ENCODE measurements around the gene GPHN.

GPHN gene

DNA sequence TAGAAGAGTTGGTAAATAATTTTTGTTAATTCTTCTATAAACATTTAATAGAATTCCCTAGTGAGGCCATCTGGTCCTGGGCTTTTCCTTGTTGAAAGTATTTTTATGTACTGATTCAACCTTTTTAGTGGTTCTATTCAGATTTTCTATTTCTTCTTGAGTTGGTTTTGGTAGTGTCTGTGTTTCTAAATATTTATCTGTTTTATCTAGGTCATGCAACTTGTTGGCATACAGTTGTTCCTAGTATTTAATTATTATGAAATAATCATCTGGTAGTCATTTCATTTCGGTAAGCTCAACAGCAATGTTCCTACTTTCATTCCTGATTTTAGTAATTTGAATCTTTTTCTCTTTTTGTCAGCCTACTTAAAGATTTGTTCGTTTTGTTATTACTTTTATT lies 447.2 kb downstream of the GPHN start:
- no peak for TF ChIP-seq EP300 (IDR thresholded peaks at IDR 0.05; ENCODE audit: borderline replicate concordance)
- no peak for TF ChIP-seq EGR1 (IDR thresholded peaks at IDR 0.05)

- TF ChIP-seq REST (IDR thresholded peaks at IDR 0.05; ENCODE audit: low read depth) (no peak), YY1 (IDR thresholded peaks at IDR 0.05; ENCODE audit: low read depth) (no peak), TAF1 (IDR thresholded peaks at IDR 0.05; ENCODE audit: low read depth) (no peak), NFIC (IDR thresholded peaks at IDR 0.05) (no peak), EGR1 (IDR thresholded peaks at IDR 0.05) (no peak), RAD21 (IDR thresholded peaks at IDR 0.05; ENCODE audit: low read depth) (no peak), ZBTB7A (IDR thresholded peaks at IDR 0.05; ENCODE audit: low read depth) (no peak), CEBPB (IDR thresholded peaks at IDR 0.05) (no peak), CREB1 (IDR thresholded peaks at IDR 0.05; ENCODE audit: low read depth) (no peak), FOXM1 (IDR thresholded peaks at IDR 0.05; ENCODE audit: borderline replicate concordance, low read depth) (no peak)
- TF ChIP-seq, protein P1, sequence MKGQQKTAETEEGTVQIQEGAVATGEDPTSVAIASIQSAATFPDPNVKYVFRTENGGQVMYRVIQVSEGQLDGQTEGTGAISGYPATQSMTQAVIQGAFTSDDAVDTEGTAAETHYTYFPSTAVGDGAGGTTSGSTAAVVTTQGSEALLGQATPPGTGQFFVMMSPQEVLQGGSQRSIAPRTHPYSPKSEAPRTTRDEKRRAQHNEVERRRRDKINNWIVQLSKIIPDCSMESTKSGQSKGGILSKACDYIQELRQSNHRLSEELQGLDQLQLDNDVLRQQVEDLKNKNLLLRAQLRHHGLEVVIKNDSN (IDR thresholded peaks at IDR 0.05), result no peak
These were observed 451.6 kb downstream of the GPHN start for GRCh38 chr14:66959437-66960050.

DNA sequence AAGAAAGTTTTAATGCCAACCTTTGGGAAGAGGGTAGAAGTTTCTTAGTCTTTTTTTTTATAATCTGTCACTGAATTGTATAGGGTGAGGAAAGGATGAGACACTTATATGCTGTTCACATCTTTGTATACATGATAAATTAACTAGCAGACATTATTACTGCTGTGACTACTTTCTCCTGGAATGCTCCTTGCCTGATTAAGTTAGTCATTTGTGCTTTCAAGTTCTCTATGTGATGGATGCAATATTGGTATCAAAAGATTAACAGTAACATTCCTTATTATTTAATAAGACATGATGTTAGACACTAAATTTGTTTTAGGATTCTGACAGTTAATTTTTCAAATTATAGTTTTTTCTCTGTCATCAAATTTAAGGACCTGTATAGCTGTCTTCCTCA lies 457.9 kb downstream of the GPHN start:
- no peak for TF ChIP-seq TAF1 (IDR thresholded peaks at IDR 0.05; ENCODE audit: low read depth)
- TF ChIP-seq, protein P1 (IDR thresholded peaks at IDR 0.05), result no peak
- no peak for TF ChIP-seq YY1 (IDR thresholded peaks at IDR 0.05; ENCODE audit: low read depth)
- TF ChIP-seq, protein P2, sequence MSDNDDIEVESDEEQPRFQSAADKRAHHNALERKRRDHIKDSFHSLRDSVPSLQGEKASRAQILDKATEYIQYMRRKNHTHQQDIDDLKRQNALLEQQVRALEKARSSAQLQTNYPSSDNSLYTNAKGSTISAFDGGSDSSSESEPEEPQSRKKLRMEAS (IDR thresholded peaks at IDR 0.05), result no peak
- no peak for TF ChIP-seq EP300 (IDR thresholded peaks at IDR 0.05; ENCODE audit: borderline replicate concordance)
- no peak for TF ChIP-seq EGR1 (IDR thresholded peaks at IDR 0.05)
- TF ChIP-seq TCF12 (IDR thresholded peaks at IDR 0.05; ENCODE audit: low read depth), result no peak
- no peak for TF ChIP-seq TEAD4 (IDR thresholded peaks at IDR 0.05)

GRCh38 chr14:66972469-66972868 lies 464.5 kb downstream of the GPHN start:
- TF ChIP-seq EP300 (IDR thresholded peaks at IDR 0.05; ENCODE audit: borderline replicate concordance) (no peak), REST (IDR thresholded peaks at IDR 0.05; ENCODE audit: low read depth) (no peak), CREB1 (IDR thresholded peaks at IDR 0.05; ENCODE audit: low read depth) (no peak), FOXM1 (IDR thresholded peaks at IDR 0.05; ENCODE audit: borderline replicate concordance, low read depth) (no peak), ZBTB7A (IDR thresholded peaks at IDR 0.05; ENCODE audit: low read depth) (no peak), TEAD4 (IDR thresholded peaks at IDR 0.05) (no peak), CEBPB (IDR thresholded peaks at IDR 0.05) (no peak), TAF1 (IDR thresholded peaks at IDR 0.05; ENCODE audit: low read depth) (no peak), EGR1 (IDR thresholded peaks at IDR 0.05) (no peak), YY1 (IDR thresholded peaks at IDR 0.05; ENCODE audit: low read depth) (no peak)
- TF ChIP-seq, protein P1 (IDR thresholded peaks at IDR 0.05), result no peak
- TF ChIP-seq, protein P2 (IDR thresholded peaks at IDR 0.05), result no peak

GRCh38 chr14:66974397-66975025 lies 466.6 kb downstream of the GPHN start:
- TF ChIP-seq TCF12 (IDR thresholded peaks at IDR 0.05; ENCODE audit: low read depth) (no peak), TEAD4 (IDR thresholded peaks at IDR 0.05) (peak; percentile 77), EP300 (IDR thresholded peaks at IDR 0.05; ENCODE audit: borderline replicate concordance) (peak; percentile 36; the same call in 1 of the 2 replicates)

- TF ChIP-seq, protein P1 (IDR thresholded peaks at IDR 0.05), result no peak
- no peak for TF ChIP-seq CREB1 (IDR thresholded peaks at IDR 0.05; ENCODE audit: low read depth)
- TF ChIP-seq EGR1 (IDR thresholded peaks at IDR 0.05), result no peak
- TF ChIP-seq FOXM1 (IDR thresholded peaks at IDR 0.05; ENCODE audit: borderline replicate concordance, low read depth), result no peak
- TF ChIP-seq REST (IDR thresholded peaks at IDR 0.05; ENCODE audit: low read depth), result no peak
- TF ChIP-seq, protein P2 (IDR thresholded peaks at IDR 0.05), result no peak
- no peak for TF ChIP-seq YY1 (IDR thresholded peaks at IDR 0.05; ENCODE audit: low read depth)
- TF ChIP-seq TAF1 (IDR thresholded peaks at IDR 0.05; ENCODE audit: low read depth), result no peak
- TF ChIP-seq TEAD4 (IDR thresholded peaks at IDR 0.05), result no peak
- TF ChIP-seq RAD21 (IDR thresholded peaks at IDR 0.05; ENCODE audit: low read depth), result no peak
- no peak for TF ChIP-seq TCF12 (IDR thresholded peaks at IDR 0.05; ENCODE audit: low read depth)
- TF ChIP-seq EP300 (IDR thresholded peaks at IDR 0.05; ENCODE audit: borderline replicate concordance), result no peak
- no peak for TF ChIP-seq NFIC (IDR thresholded peaks at IDR 0.05)
- no peak for TF ChIP-seq CEBPB (IDR thresholded peaks at IDR 0.05)
- no peak for TF ChIP-seq ZBTB7A (IDR thresholded peaks at IDR 0.05; ENCODE audit: low read depth)
These were observed 467.3 kb downstream of the GPHN start for GRCh38 chr14:66975251-66975650.

Data from Ishikawa (cell line).